GM12878 (cell line): ENCODE results near the gene CRELD2. TPM values are rescaled to one million over a fixed set of nuclear protein-coding genes. Genes with fewer than 3 reads are reported as not detected.

Source experiments
- ATAC-seq: fragments of 200-7000 bp; cut with Tn5 transposase; 3 replicates; pipeline ENCODE4 v1.9.1; 2020; ENCODE audit warnings: mild to moderate bottlenecking, moderate library complexity
- BruUV-seq: library from RNA; stranded (reverse); fragments of 400-500 nt; replicated peaks from 2 replicates; lab custom pipeline; 2021; lab: Mats Ljungman, UMichigan
- CTCF ChIA-PET: fragments of 300-600 bp; sonication (Branson Sonifier 250); formaldehyde crosslinking; extraction: SDS; loops from one replicate; lab custom pipeline; 2021; ENCODE audit warnings: inconsistent platforms; lab: Yijun Ruan, JAX
- POLR2A ChIA-PET: fragments of 350-600 bp; formaldehyde crosslinking; extraction: SDS; loops from one replicate; lab custom pipeline; 2021; ENCODE audit warnings: inconsistent platforms; lab: Charles Lee
- RAD21 ChIA-PET: fragments of 300-600 bp; sonication (Branson Sonifier 250); formaldehyde crosslinking; loops from one replicate; lab custom pipeline; 2023; ENCODE audit warnings: antibody characterized with exemption; ENCODE audit not compliant: unreplicated experiment; lab: Charles Lee
- SMC1A ChIA-PET: fragments of 300-600 bp; sonication (Branson Sonifier 250); formaldehyde crosslinking; loops from one replicate; lab custom pipeline; 2023; ENCODE audit not compliant: unreplicated experiment, uncharacterized antibody; lab: Charles Lee
- DNase-seq: peaks from one replicate; pipeline ENCODE4 v3.0.0-alpha.2; 2011; ENCODE audit warnings: low read depth, low spot score
- FAIRE-seq: peaks from 3 replicates; lab custom pipeline; 2011; peaks lifted over from hg19 to GRCh38; lab: Jason Lieb, UNC
- H2AFZ ChIP-seq: 2 replicates; pipeline ENCODE4 v1.6.0; 2011; ENCODE audit warnings: low read depth, low read length, control low read depth; ENCODE audit not compliant: control insufficient read depth
- H3K27ac ChIP-seq: 2 replicates; pipeline ENCODE4 v1.5.1; 2011; ENCODE audit warnings: control low read depth; ENCODE audit not compliant: control insufficient read depth, insufficient read depth
- H3K27me3 ChIP-seq, 2 experiments: replicated peaks in 1 of 2; 2 replicates each; pipeline versions ENCODE4 v1.6.0 to v1.6.1; 2011; ENCODE audit warnings: low read length in 1 of 2; ENCODE audit not compliant: control insufficient read depth in 2 of 2, insufficient read depth in 2 of 2
- H3K36me3 ChIP-seq, 2 experiments: 2 replicates each; pipeline ENCODE4 v1.5.1; 2011; ENCODE audit warnings: low read length in 1 of 2; ENCODE audit not compliant: control insufficient read depth in 2 of 2, insufficient read depth in 2 of 2
- H3K4me1 ChIP-seq: 2 replicates; pipeline ENCODE4 v1.6.1; 2011; ENCODE audit warnings: mild to moderate bottlenecking, low read length, moderate library complexity, mixed read lengths; ENCODE audit not compliant: control insufficient read depth, insufficient read depth
- H3K4me2 ChIP-seq: 2 replicates; pipeline ENCODE4 v1.6.0; 2011; ENCODE audit warnings: control low read depth; ENCODE audit not compliant: control insufficient read depth, insufficient read depth
- H3K4me3 ChIP-seq: fragments of 200-600 bp; sonication (generic); 2 replicates; pipeline ENCODE4 v1.5.1; 2016
- H3K79me2 ChIP-seq: 2 replicates; pipeline ENCODE4 v1.6.0; 2011; ENCODE audit warnings: low read length; ENCODE audit not compliant: control insufficient read depth, insufficient read depth
- H3K9ac ChIP-seq: 2 replicates; pipeline ENCODE4 v1.8.0; 2011; ENCODE audit warnings: low read length, control low read depth, mixed read lengths; ENCODE audit not compliant: control insufficient read depth, insufficient read depth
- H3K9me3 ChIP-seq: replicated peaks from 3 replicates; pipeline ENCODE4 v1.5.1; 2011; ENCODE audit warnings: mild to moderate bottlenecking, low read length; ENCODE audit not compliant: control insufficient read depth, insufficient read depth
- H4K20me1 ChIP-seq: 2 replicates; pipeline ENCODE4 v1.6.0; 2011; ENCODE audit not compliant: control insufficient read depth, insufficient read depth
- FOXK2 ChIP-seq: fragments of 450-650 bp; IDR thresholded peaks from 2 replicates; pipeline ENCODE4 v1.6.1; 2017; ENCODE audit warnings: mild to moderate bottlenecking, moderate library complexity
- KDM1A ChIP-seq: fragments of 200-600 bp; sonication (generic); IDR thresholded peaks from 2 replicates; pipeline ENCODE4 v1.6.1; 2016; ENCODE audit warnings: borderline replicate concordance
- PRDM15 ChIP-seq: fragments of 450-650 bp; formaldehyde crosslinking; IDR thresholded peaks from 2 replicates; pipeline ENCODE4 v1.4.0; 2020; ENCODE audit warnings: mild to moderate bottlenecking, moderate library complexity
- WRNIP1 ChIP-seq: IDR thresholded peaks from 2 replicates; pipeline ENCODE4 v1.6.1; 2011; ENCODE audit warnings: low read depth, low read length, improper control_type of control experiment, borderline replicate concordance
- YBX1 ChIP-seq: fragments of 450-650 bp; IDR thresholded peaks from 2 replicates; pipeline ENCODE4 v1.6.1; 2016; ENCODE audit warnings: antibody characterized with exemption
- ZBTB4 ChIP-seq: fragments of 450-650 bp; formaldehyde crosslinking; IDR thresholded peaks from 2 replicates; pipeline ENCODE4 v1.4.0; 2022; ENCODE audit warnings: mild to moderate bottlenecking, moderate library complexity
- WGBS: methylation state at CpG from one replicate; pipeline ENCODE4 v1.1.6; 2016; ENCODE audit warnings: low lambda C conversion rate; ENCODE audit not compliant: insufficient replicate concordance, insufficient coverage; ENCODE audit errors: missing lambda C conversion rate; 5-methylcytosine and 5-hydroxymethylcytosine counted together
- in situ Hi-C: fragments of 300-500 bp; cut with MboI; formaldehyde crosslinking; loops from 9 replicates; pipeline ENCODE4 v1.14.3; 2018; ENCODE audit warnings: mixed read lengths
- intact Hi-C: fragments of 100-400 bp; cut with micrococcal nuclease; formaldehyde crosslinking; loops from one replicate; pipeline ENCODE4 v1.14.2; 2022; ENCODE audit not compliant: unreplicated experiment
- polyA plus RNA-seq, 11 experiments: library from polyadenylated mRNA; depleted of rRNA in 4 of 11; unstranded in 6 of 11; stranded (reverse) in 5 of 11; fragments of >200 nt; fragmentation: Nextera tagmentation in 4 of 11; fragmentation: Illumina TruSeq in 1 of 11; extraction: Ambion mirVana in 4 of 11; extraction: Trizol in 1 of 11; gene quantifications; 1 replicate in 1 of 11; 2 replicates in 10 of 11; pipeline versions ENCODE4 v1.2.1 to v1.2.3, GENCODE V29; 2011 to 2016; ENCODE audit warnings: inconsistent platforms in 2 of 11, missing spikeins in 2 of 11, low read depth in 1 of 11
- total RNA-seq, 4 experiments: library from RNA; depleted of rRNA in 3 of 4; stranded (reverse); fragments of >200 nt in 3 of 4; fragmentation: Illumina TruSeq in 1 of 4; extraction: Trizol in 1 of 4; gene quantifications; 2 replicates each; pipeline versions ENCODE4 v1.2.1 to v1.2.3, GENCODE V29; 2013 to 2021
- TF ChIP-seq, protein P1 (sequence below): fragments of 450-650 bp; IDR thresholded peaks from 2 replicates; pipeline ENCODE4 v1.6.1; 2017; ENCODE audit warnings: antibody characterized with exemption, mild to moderate bottlenecking, moderate library complexity
- TF ChIP-seq, protein P2 (sequence below): fragments of 450-650 bp; conservative IDR thresholded peaks from 2 replicates; pipeline ENCODE4 v1.6.1; 2017; ENCODE audit warnings: mild to moderate bottlenecking, moderate library complexity

The CRELD2 gene
- total and polyA plus RNA-seq, 10 of the 15 experiments (the other 5 are each of a cell fraction or from before 2014, with no cell fraction given), result 9.4 to 111 (median 25.9) TPM

DNA sequence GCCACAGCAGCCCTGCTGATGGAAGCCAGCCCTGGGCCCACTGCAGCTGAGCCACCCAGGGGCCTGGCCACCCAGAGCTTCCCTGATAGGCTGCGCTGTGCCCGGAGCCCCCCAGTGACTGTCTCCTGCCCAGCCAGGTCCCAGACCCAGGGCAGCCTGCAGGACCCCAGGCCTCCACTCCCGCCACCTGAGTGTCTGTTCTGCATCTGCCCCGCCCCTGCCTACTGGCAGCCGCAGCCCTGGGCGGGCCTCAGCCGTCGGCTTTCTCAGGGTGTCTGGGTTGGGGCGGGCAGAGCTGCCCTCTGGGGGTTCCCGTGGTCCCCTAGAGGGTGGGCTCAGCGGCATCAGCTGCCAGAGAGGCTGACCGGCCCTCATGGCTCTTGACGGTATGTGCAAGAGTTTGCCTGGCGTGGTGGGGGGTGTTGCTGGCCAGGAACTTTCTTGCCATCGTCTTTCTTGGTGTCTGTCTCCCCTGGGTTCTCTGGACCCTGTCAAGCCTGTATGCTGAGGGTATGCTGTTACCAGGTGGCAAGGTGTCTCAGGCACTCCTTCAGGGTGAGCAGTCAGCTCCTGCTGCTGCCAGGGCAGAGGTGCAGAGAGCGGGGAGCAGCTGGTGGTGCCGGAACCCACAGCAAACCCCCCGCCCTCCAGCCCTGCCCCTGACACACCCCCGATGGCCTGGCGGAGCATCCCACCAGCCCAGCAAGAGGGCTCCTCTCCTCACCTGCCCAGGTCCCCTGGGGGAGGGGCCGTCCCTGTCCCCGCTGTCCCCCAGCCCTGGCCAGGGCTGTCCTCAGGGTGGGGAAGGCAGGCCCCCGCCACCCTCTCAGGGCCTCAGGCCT is 29.9 kb downstream of the CRELD2 start:
- FAIRE-seq, result no peak
- BruUV-seq, result no TSS peak
- DNase-seq, result no peak
- ATAC-seq, result no peak
- intact Hi-C loops, result no loop called here
- no peaks in the 10 kb centered on the region for H3K9me3 ChIP-seq
- no peak overlapping the region for H3K9ac ChIP-seq
- ChIA-PET RAD21 (no interaction called here), POLR2A (no interaction called here), SMC1A (no interaction called here), CTCF (no interaction called here)
- H3K36me3 ChIP-seq, result no peaks in the 10 kb centered on the region
- WGBS, result 48% methylated on average over 23 of the region's 23 CpGs
- no peaks in the 10 kb centered on the region for H3K27me3 ChIP-seq
- H3K4me3 ChIP-seq, result no peak overlapping the region
- no peak overlapping the region for H2AFZ ChIP-seq
- H3K27ac ChIP-seq, result no peak overlapping the region
- in situ Hi-C loops, result no loop called here
- no peak overlapping the region for H3K4me2 ChIP-seq
- peaks cover 4% of the 10 kb centered on the region; the same call in 1 of the 2 replicates for H3K4me1 ChIP-seq
- no peaks in the 10 kb centered on the region for H4K20me1 ChIP-seq
- peaks cover 10% of the 10 kb centered on the region for H3K79me2 ChIP-seq
- TF ChIP-seq KDM1A (no peak), ZBTB4 (CRISPR knock-in tag) (no peak), FOXK2 (no peak), WRNIP1 (no peak), PRDM15 (CRISPR knock-in tag) (no peak), YBX1 (no peak)
- TF ChIP-seq, protein P1, sequence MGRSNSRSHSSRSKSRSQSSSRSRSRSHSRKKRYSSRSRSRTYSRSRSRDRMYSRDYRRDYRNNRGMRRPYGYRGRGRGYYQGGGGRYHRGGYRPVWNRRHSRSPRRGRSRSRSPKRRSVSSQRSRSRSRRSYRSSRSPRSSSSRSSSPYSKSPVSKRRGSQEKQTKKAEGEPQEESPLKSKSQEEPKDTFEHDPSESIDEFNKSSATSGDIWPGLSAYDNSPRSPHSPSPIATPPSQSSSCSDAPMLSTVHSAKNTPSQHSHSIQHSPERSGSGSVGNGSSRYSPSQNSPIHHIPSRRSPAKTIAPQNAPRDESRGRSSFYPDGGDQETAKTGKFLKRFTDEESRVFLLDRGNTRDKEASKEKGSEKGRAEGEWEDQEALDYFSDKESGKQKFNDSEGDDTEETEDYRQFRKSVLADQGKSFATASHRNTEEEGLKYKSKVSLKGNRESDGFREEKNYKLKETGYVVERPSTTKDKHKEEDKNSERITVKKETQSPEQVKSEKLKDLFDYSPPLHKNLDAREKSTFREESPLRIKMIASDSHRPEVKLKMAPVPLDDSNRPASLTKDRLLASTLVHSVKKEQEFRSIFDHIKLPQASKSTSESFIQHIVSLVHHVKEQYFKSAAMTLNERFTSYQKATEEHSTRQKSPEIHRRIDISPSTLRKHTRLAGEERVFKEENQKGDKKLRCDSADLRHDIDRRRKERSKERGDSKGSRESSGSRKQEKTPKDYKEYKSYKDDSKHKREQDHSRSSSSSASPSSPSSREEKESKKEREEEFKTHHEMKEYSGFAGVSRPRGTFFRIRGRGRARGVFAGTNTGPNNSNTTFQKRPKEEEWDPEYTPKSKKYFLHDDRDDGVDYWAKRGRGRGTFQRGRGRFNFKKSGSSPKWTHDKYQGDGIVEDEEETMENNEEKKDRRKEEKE, result no peak
- TF ChIP-seq, protein P2, sequence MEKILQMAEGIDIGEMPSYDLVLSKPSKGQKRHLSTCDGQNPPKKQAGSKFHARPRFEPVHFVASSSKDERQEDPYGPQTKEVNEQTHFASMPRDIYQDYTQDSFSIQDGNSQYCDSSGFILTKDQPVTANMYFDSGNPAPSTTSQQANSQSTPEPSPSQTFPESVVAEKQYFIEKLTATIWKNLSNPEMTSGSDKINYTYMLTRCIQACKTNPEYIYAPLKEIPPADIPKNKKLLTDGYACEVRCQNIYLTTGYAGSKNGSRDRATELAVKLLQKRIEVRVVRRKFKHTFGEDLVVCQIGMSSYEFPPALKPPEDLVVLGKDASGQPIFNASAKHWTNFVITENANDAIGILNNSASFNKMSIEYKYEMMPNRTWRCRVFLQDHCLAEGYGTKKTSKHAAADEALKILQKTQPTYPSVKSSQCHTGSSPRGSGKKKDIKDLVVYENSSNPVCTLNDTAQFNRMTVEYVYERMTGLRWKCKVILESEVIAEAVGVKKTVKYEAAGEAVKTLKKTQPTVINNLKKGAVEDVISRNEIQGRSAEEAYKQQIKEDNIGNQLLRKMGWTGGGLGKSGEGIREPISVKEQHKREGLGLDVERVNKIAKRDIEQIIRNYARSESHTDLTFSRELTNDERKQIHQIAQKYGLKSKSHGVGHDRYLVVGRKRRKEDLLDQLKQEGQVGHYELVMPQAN, result no peak
